Raji (cell line): ENCODE data around the gene ADGRD1.

ENCODE experiments used
- POLR2A ChIP-seq: IDR thresholded peaks from 2 replicates; pipeline ENCODE4 v1.6.1; 2011; ENCODE audit warnings: low read depth, low read length, control low read depth; ENCODE audit not compliant: insufficient read depth

Gene ADGRD1

DNA sequence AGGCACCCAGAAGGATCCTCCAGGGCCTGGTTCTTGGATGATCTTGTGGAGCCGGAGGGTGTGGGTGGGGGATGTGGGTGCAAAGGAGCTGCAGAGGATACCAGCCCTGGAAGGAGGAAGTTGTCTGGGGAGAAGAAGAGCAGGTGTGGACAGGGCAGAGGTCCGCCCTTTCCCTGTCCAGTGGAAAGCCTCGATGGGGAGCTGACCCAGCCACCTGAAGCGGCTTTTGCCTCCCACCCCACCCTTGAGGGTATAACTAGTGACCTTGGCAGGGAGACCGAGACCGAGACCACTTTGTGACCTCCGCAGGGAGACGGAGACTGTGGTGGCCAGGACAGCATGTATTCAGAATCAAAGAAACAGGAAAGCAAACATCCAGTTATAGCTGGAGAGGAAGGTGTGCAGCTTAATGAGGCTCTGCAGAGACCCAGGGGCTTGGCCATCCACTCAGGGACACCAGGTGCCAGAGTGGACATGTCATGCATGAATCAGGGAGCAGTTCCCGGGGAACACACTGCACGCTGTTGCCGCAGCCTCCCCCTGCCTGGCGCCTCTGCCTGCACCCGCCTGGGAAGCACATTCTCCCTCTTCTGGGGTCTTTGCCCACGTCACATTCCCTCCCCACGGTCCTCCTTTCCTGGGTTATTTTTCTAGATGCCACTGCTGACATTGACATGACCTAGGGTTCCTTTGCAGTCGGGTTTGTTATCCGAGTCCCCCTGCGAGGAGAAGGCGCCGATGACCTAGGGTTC is 87.7 kb downstream of the ADGRD1 start:
- no peak for TF ChIP-seq POLR2A

DNA sequence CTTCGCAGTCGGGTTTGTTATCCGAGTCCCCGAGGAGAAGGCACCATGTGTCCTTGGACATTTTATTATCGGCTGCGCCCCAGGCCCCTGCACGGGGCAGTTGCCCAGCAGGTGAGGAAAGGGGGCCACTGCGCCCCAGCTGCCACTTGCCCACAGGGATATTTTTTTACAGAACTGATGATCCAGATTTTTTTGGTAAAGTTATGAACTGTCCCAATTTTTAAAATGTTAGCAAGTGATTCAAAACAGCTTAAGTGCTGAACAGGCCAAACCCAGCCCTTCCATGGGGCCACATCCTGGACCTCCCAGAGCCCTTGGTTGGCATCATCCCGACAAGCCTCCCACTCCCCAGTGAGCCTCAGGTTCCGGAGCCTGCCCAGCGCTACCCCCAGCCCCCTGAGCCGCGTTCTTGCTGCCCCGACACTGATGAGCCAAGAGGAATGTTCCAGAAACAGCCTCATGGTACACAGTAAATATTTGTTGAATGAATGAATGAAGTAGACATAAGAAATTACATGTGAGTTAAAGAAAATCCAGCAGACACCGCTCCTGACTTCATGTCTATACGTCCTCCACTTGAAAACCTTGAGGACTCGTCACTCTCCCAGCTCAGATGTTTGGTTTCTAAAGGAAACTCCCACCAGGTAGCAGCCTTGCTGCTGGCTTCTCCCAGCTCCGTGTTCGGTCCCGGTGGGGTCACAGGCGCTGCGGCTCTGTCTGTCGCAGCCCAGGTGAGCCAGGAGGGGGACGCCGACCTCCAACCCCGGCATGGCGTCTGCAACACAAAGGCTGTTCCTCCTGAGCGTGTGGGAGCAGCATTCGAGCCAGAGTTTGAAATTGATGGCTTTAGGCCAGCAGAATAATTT is 88.5 kb downstream of the ADGRD1 start:
- no peak for TF ChIP-seq POLR2A

DNA sequence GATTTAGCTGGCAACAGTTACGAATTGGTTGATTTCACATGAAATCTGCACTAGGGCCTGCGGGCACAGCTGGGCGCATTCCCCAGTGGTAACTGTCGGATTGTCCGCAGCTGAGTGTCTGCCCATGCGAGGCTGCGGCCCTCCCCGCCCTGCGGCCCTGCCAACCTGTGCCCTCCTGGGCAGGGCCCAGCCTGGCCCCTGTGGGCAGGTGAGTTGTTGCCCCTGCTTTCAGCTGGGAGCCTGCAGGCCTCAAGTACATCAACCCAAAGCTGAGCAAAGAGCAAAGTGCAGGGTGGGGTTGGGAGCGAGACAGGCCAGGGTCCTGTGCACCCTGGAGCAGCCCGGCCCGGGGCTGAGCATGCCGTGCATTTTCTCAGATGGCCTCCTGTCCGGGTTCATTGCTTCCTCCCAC is 89.1 kb downstream of the ADGRD1 start:
- TF ChIP-seq POLR2A, result no peak

DNA sequence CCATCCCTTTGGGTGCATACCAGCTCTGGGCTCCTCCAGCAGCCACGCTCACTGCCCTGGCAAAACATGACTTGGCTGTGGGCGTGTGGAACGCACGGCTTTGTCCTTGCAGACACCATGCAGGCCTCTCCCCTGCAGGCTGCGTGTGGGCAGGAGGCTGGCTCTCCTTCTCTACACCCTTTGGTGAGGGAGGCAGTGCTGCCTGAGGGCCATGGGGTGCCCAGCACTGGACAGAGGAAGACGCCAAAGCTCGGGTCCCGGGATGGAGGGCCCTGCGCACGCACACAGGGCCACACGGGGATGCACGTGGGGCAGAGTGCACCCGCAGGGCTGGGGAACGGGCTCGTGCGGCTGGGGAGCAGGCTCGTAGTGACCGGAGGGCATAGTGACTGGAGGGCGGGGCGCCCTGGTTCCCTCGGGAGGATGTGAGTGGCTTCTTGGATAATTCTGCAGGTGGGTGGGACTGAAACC is 89.7 kb downstream of the ADGRD1 start:
- no peak for TF ChIP-seq POLR2A

DNA sequence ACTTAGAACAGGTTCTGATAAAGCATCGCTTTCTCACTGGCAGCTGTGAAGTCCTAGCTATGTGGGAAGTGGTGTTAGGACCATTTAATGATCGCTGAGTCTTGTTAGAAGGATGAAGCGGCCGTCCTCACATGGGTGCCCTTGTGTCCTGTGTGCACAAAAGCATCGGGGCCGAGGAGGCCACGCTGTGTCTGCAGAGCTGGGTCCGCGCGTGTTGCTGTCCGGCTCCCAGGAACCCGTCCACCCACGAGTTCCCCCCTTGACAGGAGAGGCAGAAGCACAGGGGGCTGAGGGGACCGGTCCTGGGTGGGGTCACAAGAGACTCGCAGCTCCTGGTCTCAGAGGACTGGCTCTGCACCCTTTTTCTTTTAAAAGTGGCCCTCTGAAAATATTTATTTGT is 90.4 kb downstream of the ADGRD1 start:
- no peak for TF ChIP-seq POLR2A

DNA sequence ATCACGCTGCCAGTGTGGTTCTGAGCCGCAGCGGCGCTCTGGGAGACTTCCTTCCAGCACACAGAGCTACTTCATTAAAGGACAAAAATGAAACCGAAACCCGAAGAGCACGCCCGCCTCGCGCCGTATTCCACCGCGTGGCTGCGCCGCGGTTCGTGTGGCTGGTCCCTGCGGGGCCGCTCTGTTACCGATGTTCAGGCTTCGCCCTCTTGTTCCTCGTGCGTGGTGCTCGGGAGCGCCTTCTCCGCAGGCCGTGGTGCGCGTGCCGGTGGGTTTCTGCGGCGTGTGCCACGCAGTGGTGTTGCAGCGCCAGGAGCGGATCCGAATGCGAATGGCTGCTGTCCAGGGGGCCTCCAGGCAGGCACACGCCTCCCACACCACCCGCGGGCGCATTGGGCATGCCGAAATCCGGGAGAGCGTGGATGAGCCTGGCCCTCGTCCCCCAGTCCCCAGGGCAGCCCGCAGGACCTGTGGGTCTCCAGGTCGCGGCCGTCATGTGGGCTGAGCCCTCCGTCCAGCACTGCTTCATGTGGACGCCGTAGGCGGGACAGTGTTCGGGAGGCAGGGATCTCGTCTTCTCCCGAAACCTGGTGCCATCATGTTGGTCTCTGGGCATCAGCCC is 91.2 kb downstream of the ADGRD1 start:
- TF ChIP-seq POLR2A, result no peak

DNA sequence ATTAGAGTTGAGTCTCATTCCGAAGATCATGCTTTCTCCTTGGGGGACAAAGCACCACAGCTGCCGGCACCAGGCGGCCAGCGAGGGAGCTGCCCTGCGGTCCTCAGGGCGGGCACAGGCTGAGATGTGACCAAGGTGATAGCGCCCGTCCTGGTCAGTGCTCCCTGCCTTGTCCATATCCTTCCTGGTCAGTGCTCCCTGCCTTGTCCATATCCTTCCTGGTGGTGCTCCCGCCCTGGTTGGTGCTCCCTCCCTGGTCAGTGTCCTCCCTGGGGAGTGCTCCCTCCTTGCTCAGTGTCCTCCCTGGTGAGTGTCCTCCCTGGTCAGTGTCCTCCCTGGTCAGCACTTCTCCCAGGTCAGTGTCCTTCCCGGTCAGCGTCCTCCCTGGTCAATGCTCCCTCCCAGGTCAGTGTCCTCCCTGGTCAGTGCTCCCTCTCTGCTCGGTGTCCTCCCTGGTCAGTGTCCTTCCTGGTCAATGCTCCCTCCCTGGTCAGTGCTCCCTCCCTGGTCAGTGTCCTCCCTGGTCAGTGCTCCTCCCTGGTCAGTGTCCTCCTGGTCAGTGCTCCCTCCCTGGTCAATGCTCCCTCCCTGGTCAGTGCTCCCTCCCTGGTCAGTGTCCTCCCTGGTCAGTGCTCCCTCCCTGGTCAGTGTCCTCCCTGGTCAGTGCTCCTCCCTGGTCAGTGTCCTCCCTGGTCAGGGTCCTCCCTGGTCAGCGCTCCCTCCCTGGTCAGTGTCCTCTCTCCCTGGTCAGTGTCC is 92.2 kb downstream of the ADGRD1 start:
- TF ChIP-seq POLR2A, result no peak

DNA sequence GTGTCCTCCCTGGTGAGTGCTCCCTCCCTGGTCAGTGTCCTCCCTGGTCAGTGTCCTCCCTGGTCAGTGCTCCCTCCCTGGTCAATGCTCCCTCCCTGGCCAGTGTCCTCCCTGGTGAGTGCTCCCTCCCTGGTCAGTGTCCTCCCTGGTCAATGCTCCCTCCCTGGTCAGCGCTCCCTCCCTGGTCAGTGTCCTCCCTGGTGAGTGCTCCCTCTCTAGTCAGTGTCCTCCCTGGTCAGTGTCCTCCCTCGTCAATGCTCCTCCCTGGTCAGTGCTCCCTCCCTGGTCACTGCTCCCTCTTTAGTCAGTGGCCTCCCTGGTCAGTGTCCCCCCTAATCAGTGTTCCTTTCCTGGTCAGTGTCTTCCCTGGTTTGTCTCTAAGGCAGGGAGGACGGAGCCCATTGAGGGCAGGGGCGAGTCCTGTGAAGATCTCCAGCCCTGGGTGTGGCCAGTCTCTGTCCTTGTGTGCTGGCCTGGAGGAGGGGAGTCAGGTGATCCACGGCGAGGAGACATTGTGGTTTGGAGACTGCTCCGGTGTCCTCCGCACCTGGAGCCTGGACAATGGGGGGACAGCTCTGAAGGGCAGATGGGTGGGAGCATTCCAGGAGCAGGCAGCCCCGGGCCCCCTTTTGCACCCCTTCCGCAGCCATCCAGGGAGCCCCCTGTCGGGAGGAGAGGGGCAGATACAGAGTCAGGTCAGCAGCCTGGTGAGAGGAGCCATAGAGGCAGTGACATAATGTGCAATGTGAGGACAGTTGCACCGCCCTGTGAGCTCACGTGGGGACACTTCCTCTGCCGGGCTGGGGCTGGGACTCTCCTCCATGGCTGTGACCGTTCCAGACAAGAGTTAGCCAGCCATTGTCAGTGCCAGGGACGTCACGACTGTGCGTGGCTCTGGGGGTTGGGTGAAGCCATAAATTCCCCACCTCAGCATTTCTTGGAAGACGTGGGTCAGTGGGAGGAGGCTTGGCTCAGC is 93.4 kb downstream of the ADGRD1 start:
- no peak for TF ChIP-seq POLR2A

DNA sequence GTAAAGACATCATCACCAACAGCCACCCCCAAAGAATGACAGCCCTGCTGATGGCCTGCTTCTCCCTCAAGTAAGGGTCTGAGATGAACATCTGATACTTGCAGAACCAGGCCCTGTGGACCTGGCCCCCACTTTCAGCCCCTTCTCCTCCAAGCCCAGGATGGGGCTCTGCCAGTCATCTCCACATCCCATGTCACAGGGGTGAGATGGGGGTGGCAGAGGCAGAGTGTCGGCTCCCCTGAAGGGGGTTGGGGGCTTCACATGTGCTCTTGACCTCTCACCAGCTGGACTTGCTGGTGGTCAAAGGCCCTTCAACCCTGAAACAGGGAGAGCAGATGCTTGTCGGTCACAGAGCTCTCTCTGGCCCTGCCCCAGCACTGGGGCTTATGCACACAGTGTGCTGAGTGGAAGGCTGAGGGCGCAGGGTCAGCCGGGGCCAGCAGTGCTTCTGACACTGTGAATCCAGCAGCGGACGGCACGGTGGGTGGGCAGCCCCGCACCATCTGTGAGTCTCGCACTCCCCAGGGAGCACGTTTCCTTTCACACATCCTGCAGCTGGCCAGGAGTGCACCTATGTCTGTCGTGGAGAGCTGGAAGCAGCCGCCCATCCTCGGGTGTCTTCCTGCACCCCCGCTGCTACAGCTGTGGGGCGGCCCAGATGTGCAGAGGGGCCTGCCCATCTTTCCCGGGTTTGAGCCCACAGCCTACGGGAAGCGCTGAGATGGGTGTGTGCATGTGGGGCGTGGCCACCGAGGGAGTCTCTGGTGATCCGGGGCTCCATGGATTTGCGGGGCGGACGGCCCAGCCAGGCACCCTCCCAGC is 94.3 kb downstream of the ADGRD1 start:
- no peak for TF ChIP-seq POLR2A

DNA sequence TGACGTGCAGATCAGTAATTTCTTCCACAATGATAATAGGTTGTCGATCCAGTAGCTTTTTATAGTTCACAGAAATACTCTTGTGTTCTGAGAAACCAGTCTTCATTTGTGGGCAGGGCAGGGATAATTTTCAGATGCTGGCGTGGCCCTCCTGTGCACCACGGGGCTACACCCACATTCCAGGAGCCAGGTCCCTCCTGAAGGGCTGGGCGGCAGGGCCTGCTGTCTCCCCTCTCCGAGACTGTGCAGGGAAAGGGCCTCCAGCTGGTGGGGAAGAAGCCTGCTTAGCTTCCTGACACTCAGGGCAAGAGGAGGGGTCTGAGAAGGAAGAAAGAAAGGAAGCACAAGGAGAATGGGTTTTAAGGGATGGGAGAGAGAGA is 94.9 kb downstream of the ADGRD1 start:
- TF ChIP-seq POLR2A, result no peak

DNA sequence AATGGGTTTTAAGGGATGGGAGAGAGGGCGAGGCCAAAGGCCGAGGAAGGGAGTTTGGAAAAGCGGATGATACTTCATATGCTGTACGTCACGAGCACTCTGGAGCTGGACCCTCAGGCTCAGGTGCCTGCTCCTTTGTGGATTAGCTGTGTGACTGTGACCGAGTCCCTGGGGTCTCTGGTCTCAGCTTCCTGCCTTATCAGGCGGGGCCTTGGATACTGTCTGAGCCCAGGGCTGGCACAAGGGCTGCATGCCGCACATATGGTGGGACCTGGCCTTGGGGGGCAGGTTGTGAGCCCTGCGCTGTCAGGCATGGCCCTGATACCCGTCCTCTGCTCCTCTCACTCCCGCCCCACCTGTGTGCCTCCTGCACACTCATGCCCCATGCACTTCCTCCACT is 95.3 kb downstream of the ADGRD1 start:
- no peak for TF ChIP-seq POLR2A

DNA sequence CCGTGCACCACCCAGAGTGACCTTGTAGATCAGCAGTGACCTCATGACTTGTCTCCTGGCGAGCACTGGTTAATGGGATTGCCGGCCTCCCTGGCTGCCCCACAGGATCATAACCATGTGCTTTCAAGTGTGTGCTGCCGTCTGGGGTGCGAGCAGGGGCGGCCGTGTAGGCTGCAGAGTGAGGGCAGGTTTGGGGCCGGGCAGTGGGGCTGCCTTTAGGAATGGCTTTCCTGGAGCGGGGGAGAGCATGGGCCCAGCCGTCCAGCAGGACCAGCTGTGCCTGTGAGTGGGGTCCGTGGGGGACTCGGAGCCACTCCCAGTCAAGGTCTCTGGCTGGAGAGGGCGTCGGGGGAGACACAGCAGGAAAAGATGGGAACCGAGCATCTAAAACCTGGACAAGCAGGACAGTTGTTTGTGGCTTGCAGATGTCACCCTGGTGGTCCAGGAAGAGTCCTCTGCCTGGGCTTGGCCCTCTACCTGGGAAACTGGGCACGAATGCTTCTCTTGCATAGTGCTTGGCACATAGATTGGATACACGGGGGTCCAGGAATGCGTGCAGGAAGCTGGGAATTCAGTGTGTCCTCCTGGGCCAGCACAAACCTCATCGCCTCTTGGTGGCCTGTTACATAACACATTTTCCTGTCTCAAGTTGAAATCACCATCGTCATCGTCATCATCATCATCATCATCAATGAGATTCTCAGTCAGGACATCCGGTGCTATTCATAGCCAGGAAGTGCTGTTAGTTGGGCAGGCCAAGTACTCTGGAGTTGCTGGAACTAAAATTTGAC is 96.0 kb downstream of the ADGRD1 start:
- TF ChIP-seq POLR2A, result no peak
